HepG2 (cell line): ENCODE data around the gene BRCA1. TPM values are rescaled to one million over a fixed set of nuclear protein-coding genes. Genes with fewer than 3 reads are reported as not detected.

Experiments used
- ATF5 ChIP-seq: sonication (generic); formaldehyde crosslinking; IDR thresholded peaks from 2 replicates; pipeline ENCODE4 v1.4.0; 2020; ENCODE audit warnings: mild to moderate bottlenecking, low read depth, missing genetic modification reagents
- BHLHE40 ChIP-seq: IDR thresholded peaks from 2 replicates; pipeline ENCODE4 v1.6.1; 2011; ENCODE audit warnings: low read length, improper control_type of control experiment
- CHD2 ChIP-seq: IDR thresholded peaks from 2 replicates; pipeline ENCODE4 v1.6.1; 2011; ENCODE audit warnings: low read depth, low read length, improper control_type of control experiment
- CTCF ChIP-seq: sonication (generic); formaldehyde crosslinking; IDR thresholded peaks from 2 replicates; pipeline ENCODE4 v1.5.0; 2020; ENCODE audit warnings: mild to moderate bottlenecking, missing genetic modification reagents, moderate library complexity
- DR1 ChIP-seq: sonication (generic); formaldehyde crosslinking; IDR thresholded peaks from 2 replicates; pipeline ENCODE4 v1.8.0; 2021; ENCODE audit warnings: mild to moderate bottlenecking, missing genetic modification reagents, inconsistent platforms
- FOXC1 ChIP-seq: sonication (generic); formaldehyde crosslinking; IDR thresholded peaks from 2 replicates; pipeline ENCODE4 v1.8.0; 2022; ENCODE audit warnings: mild to moderate bottlenecking, missing genetic modification reagents, borderline replicate concordance
- KDM6A ChIP-seq: IDR thresholded peaks from 2 replicates; pipeline ENCODE4 v1.6.1; 2016; ENCODE audit warnings: low read depth
- MBNL3 ChIP-seq: fragments of 250-450 bp; sonication (Bioruptor Pico); conservative IDR thresholded peaks from 2 replicates; pipeline ENCODE4 v1.8.0; 2022; ENCODE audit warnings: mild to moderate bottlenecking, inconsistent platforms
- NR2F2 ChIP-seq: IDR thresholded peaks from 2 replicates; pipeline ENCODE4 v1.6.1; 2012; ENCODE audit warnings: low read depth, inconsistent platforms, borderline replicate concordance
- RNF2 ChIP-seq: fragments of 450-650 bp; conservative IDR thresholded peaks from 2 replicates; pipeline ENCODE4 v1.6.1; 2016; ENCODE audit warnings: low read depth
- SIX1 ChIP-seq: sonication (generic); formaldehyde crosslinking; IDR thresholded peaks from 2 replicates; pipeline ENCODE4 v1.4.0; 2020; ENCODE audit warnings: missing genetic modification reagents, borderline replicate concordance
- SUZ12 ChIP-seq: fragments of 150-350 bp; IDR thresholded peaks from 2 replicates; pipeline ENCODE4 v1.6.1; 2014; ENCODE audit warnings: low read depth, low read length
- ZNF136 ChIP-seq: sonication (generic); formaldehyde crosslinking; IDR thresholded peaks from 2 replicates; pipeline ENCODE4 v1.8.1; 2022; ENCODE audit warnings: low read depth, mild to moderate bottlenecking, moderate library complexity, missing genetic modification reagents
- ZNF34 ChIP-seq: sonication (generic); formaldehyde crosslinking; IDR thresholded peaks from 2 replicates; pipeline ENCODE4 v1.4.0; 2020; ENCODE audit warnings: mild to moderate bottlenecking, missing genetic modification reagents, borderline replicate concordance
- polyA plus RNA-seq, 8 experiments: library from polyadenylated mRNA; depleted of rRNA in 3 of 8; stranded (reverse) in 7 of 8; unstranded in 1 of 8; fragments of >200 nt; fragmentation: Illumina TruSeq in 4 of 8; extraction: Trizol in 4 of 8; gene quantifications; 2 replicates each; pipeline versions ENCODE4 v1.2.1 to v1.2.3, GENCODE V29; 2011 to 2016; ENCODE audit warnings: low read depth in 4 of 8, missing spikeins in 1 of 8, mixed read lengths in 1 of 8; ENCODE audit not compliant: insufficient read depth in 1 of 8
- total RNA-seq, 5 experiments: library from RNA; depleted of rRNA; stranded (reverse); fragments of >200 nt; fragmentation: Illumina TruSeq; extraction: Trizol; gene quantifications; 2 replicates each; pipeline ENCODE4 v1.2.3, GENCODE V29; 2016; ENCODE audit warnings: low read depth in 1 of 5
- TF ChIP-seq, protein P1 (sequence below): sonication (generic); formaldehyde crosslinking; IDR thresholded peaks from 2 replicates; pipeline ENCODE4 v1.4.0; 2020; ENCODE audit warnings: low read depth, mild to moderate bottlenecking, missing genetic modification reagents
- TF ChIP-seq, protein P2 (sequence below), 2 experiments: sonication (generic) in 1 of 2; formaldehyde crosslinking in 1 of 2; IDR thresholded peaks; 2 replicates each; pipeline versions ENCODE4 v1.4.0 to v1.6.1; 2016 to 2020; ENCODE audit warnings: borderline replicate concordance in 1 of 2, low read depth in 1 of 2, mild to moderate bottlenecking in 1 of 2, missing genetic modification reagents in 1 of 2
- TF ChIP-seq, protein P3 (sequence below): IDR thresholded peaks from 2 replicates; pipeline ENCODE4 v1.6.1; 2016; ENCODE audit warnings: low read depth, borderline replicate concordance
- TF ChIP-seq, protein P4 (sequence below): IDR thresholded peaks from 2 replicates; pipeline ENCODE4 v1.6.1; 2016; ENCODE audit warnings: missing compliant biosample characterization, missing genetic modification reagents, borderline replicate concordance

BRCA1 gene
- total and polyA plus RNA-seq, 2 of the 13 experiments (the other 11 are each of a cell fraction or from before 2014, with no cell fraction given) = 13.3 to 37.5 TPM

GRCh38 chr17:43114151-43114552 is 11.0 kb downstream of the BRCA1 start (continued):
- TF ChIP-seq SIX1 (CRISPR knock-in tag) (no peak), CHD2 (no peak), KDM6A (CRISPR knock-in tag) (no peak), RNF2 (no peak), SUZ12 (no peak), FOXC1 (CRISPR knock-in tag) (no peak), ATF5 (CRISPR knock-in tag) (no peak), CTCF (no peak), DR1 (CRISPR knock-in tag) (no peak), ZNF34 (CRISPR knock-in tag) (no peak), ZNF136 (CRISPR knock-in tag) (no peak), MBNL3 (no peak), NR2F2 (no peak), BHLHE40 (no peak)
- TF ChIP-seq, protein P1, sequence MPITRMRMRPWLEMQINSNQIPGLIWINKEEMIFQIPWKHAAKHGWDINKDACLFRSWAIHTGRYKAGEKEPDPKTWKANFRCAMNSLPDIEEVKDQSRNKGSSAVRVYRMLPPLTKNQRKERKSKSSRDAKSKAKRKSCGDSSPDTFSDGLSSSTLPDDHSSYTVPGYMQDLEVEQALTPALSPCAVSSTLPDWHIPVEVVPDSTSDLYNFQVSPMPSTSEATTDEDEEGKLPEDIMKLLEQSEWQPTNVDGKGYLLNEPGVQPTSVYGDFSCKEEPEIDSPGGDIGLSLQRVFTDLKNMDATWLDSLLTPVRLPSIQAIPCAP = no peak
- TF ChIP-seq, protein P2, sequence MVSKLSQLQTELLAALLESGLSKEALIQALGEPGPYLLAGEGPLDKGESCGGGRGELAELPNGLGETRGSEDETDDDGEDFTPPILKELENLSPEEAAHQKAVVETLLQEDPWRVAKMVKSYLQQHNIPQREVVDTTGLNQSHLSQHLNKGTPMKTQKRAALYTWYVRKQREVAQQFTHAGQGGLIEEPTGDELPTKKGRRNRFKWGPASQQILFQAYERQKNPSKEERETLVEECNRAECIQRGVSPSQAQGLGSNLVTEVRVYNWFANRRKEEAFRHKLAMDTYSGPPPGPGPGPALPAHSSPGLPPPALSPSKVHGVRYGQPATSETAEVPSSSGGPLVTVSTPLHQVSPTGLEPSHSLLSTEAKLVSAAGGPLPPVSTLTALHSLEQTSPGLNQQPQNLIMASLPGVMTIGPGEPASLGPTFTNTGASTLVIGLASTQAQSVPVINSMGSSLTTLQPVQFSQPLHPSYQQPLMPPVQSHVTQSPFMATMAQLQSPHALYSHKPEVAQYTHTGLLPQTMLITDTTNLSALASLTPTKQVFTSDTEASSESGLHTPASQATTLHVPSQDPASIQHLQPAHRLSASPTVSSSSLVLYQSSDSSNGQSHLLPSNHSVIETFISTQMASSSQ (IDR thresholded peaks at IDR 0.05; ENCODE audit: low read depth) = peak; percentile 71
- TF ChIP-seq, protein P2 (CRISPR knock-in tag; IDR thresholded peaks at IDR 0.05; ENCODE audit: borderline replicate concordance) = peak; percentile 73; the same call in 1 of the 2 replicates
- TF ChIP-seq, protein P3, sequence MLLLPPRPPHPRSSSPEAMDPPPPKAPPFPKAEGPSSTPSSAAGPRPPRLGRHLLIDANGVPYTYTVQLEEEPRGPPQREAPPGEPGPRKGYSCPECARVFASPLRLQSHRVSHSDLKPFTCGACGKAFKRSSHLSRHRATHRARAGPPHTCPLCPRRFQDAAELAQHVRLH (CRISPR knock-in tag) = no peak
- TF ChIP-seq, protein P4, sequence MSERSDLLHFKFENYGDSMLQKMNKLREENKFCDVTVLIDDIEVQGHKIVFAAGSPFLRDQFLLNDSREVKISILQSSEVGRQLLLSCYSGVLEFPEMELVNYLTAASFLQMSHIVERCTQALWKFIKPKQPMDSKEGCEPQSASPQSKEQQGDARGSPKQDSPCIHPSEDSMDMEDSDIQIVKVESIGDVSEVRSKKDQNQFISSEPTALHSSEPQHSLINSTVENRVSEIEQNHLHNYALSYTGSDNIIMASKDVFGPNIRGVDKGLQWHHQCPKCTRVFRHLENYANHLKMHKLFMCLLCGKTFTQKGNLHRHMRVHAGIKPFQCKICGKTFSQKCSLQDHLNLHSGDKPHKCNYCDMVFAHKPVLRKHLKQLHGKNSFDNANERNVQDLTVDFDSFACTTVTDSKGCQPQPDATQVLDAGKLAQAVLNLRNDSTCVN (CRISPR knock-in tag) = peak; percentile 62
